Cardiac fibroblast (primary cell): Measurements from ENCODE around the gene ANO2.

Source experiments
- DNase-seq, 2 donors: peaks; one replicate each; pipeline versions ENCODE4 v3.0.0 to v3.0.0-alpha.2; 2010; ENCODE audit warnings: low read depth in 2 of 2
- H3K4me3 ChIP-seq, 2 donors: replicated peaks in 1 of 2; 1 replicate in 1 of 2; 2 replicates in 1 of 2; pipeline ENCODE4 v1.5.1; 2011; ENCODE audit warnings: low read depth in 2 of 2, low read length in 2 of 2, mild to moderate bottlenecking in 2 of 2, moderate library complexity in 1 of 2
- CTCF ChIP-seq: IDR thresholded peaks from one replicate; pipeline ENCODE4 v1.5.1; 2011; ENCODE audit warnings: low read depth, mild to moderate bottlenecking, low read length, inconsistent platforms

Gene ANO2

DNA sequence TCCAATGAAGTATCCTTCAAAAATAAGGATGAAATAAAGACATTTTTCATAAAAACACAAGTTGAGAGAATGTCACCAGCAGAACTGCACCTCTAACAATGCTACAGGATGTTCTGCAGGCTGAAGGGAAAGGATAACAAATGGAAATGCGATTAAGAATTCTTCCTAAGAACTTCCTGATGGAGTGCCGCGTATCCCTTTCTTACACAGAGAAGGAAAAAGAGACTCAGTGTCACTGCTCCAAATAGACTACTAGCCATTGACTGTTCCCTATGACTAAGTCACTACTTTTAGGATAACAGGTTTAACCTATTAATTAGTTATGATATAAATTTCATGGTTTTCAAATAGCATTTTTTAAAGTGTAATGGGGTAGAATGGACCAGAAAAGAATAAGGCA is 3.2 kb downstream of the ANO2 start:
- TF ChIP-seq CTCF, result no peak
- no peak for DNase-seq
- no peak overlapping the region for H3K4me3 ChIP-seq

DNA sequence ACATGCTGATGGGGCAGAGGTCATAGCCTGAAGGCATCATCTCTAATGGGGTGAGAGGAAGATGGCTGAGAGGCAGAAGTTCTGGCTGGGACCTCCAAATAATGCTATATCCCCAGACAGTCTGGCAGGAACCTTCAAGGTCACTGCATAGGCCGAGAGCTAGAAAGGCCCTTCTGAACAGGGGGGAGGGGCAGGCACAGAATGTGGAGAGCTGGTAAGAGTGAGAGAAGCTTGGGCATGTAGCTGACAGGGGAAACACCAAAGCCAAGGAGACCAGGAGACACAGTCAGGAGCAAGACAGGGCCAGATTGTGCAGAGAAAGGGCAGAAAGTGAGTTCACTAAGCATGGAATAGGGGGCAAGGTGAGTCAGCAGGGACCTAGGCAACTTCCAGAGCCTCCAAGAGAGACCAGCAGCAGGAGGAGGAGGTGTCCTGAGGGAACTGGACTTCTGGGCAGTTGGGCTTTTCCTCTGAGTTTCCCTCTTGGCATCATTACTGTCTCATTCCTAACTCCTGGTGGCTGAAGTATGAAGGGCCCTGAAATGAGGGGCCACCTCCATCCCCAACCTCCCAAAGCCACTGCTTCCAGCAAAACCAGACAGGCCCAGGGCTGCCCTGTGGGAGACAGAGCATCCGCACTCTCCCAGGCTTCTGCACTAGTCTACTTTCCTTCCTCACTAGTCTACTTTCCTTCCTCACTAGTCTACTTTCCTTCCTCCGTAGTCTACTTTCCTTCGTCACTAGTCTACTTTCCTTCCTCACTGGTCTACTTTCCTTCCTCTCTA is 17.1 kb downstream of the ANO2 start:
- TF ChIP-seq CTCF, result no peak
- no peak for DNase-seq

GRCh38 chr12:5925646-5926045 is 19.4 kb downstream of the ANO2 start:
- TF ChIP-seq CTCF, result no peak
- no peak for DNase-seq
- H3K4me3 ChIP-seq, result no peak overlapping the region

More for the DNA sequence above, 17.1 kb downstream of the ANO2 start:
- no peak overlapping the region for H3K4me3 ChIP-seq

GRCh38 chr12:5924342-5924741 is 20.7 kb downstream of the ANO2 start:
- H3K4me3 ChIP-seq, result no peak overlapping the region
- no peak for TF ChIP-seq CTCF
- no peak for DNase-seq

DNA sequence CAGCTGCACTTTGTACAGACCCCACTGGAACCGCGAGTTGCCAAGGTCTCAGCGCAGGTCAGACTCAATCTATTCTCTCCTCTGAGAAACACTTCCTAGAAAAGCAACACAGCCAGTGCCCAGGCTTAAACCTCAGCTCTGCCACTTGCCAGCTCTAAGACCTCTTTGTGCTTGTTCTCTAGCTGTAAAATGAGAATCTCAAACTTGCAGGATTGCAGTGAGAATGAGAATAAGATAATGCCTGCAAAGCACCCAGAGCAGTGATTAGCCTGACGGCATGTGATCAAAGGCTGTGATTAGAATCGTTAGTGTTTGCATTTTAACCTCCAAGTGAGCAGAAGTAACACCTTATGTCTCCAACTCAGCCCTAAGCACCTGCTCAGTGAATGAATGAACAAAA is 21.3 kb downstream of the ANO2 start:
- DNase-seq, result no peak
- no peak for TF ChIP-seq CTCF
- no peak overlapping the region for H3K4me3 ChIP-seq

DNA sequence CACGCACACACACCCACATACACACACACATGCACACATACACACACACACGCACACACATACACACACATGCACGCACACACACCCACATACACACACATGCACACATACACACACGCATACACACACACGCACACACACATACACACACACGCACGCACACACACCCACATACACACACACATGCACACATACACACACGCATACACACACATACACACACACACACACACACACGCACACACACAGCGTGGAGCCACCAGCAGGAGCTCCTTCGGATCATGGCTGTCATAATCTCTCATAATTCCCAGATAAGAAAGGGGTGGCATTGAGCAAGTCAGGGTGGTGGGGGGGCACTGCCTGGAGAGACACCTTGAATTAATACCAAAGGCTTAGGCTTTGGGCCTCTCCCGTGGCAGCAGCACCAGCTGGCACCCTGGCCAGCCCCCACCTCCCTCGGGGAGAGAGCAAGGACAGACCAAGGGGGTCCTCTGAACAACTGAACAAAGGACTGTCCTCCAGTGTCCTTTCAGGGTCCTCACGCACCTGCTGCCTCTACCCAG is 21.9 kb downstream of the ANO2 start:
- no peak overlapping the region for H3K4me3 ChIP-seq
- no peak for DNase-seq
- no peak for TF ChIP-seq CTCF
